ENCODE results near the gene JKAMP.

Gene JKAMP

GRCh38 chr14:59481871-59482540 is 2.3 kb upstream of the JKAMP start:
- DNase-seq: peak; percentile 40

GRCh38 chr14:59482541-59483331 is 1.6 kb upstream of the JKAMP start:
- peak; percentile 15 for DNase-seq

- no peak for DNase-seq
These were observed 954 bp upstream of the JKAMP start for GRCh38 chr14:59483363-59483762.

- no peak for DNase-seq
These were observed 390 bp downstream of the JKAMP start for GRCh38 chr14:59484639-59485175.

GRCh38 chr14:59490756-59491155 is 6.4 kb downstream of the JKAMP start:
- DNase-seq: no peak

GRCh38 chr14:59492384-59492783 is 8.1 kb downstream of the JKAMP start:
- no peak for DNase-seq

GRCh38 chr14:59500732-59501131 is 16.4 kb downstream of the JKAMP start:
- no peak for DNase-seq

GRCh38 chr14:59503256-59503655 is 18.9 kb downstream of the JKAMP start:
- no peak for DNase-seq

- DNase-seq: peak; percentile 26
These were observed 22.9 kb downstream of the JKAMP start for GRCh38 chr14:59507063-59507751.

GRCh38 chr14:59507752-59508103 is 23.4 kb downstream of the JKAMP start:
- DNase-seq: no peak

GRCh38 chr14:59509101-59509500 is 24.8 kb downstream of the JKAMP start:
- no peak for DNase-seq

- no peak for DNase-seq
These were observed 25.7 kb downstream of the JKAMP start for GRCh38 chr14:59510001-59510400.

- no peak for DNase-seq
These were observed 26.6 kb downstream of the JKAMP start for GRCh38 chr14:59510966-59511365.

- no peak for DNase-seq
These were observed 27.7 kb downstream of the JKAMP start for GRCh38 chr14:59511916-59512575.

- DNase-seq: no peak
These were observed 35.9 kb downstream of the JKAMP start for GRCh38 chr14:59520224-59520623.

- DNase-seq: peak; percentile 34
These were observed 44.9 kb downstream of the JKAMP start for GRCh38 chr14:59529189-59529588.

- no peak for DNase-seq
These were observed 46.0 kb downstream of the JKAMP start for GRCh38 chr14:59530349-59530748.

- no peak for DNase-seq
These were observed 48.1 kb downstream of the JKAMP start for GRCh38 chr14:59532419-59532818.

GRCh38 chr14:59534361-59534987 is 50.2 kb downstream of the JKAMP start:
- no peak for DNase-seq

GRCh38 chr14:59537476-59537875 is 53.2 kb downstream of the JKAMP start:
- no peak for DNase-seq

GRCh38 chr14:59538936-59539335 is 54.6 kb downstream of the JKAMP start:
- no peak for DNase-seq

- DNase-seq: no peak
These were observed 56.5 kb downstream of the JKAMP start for GRCh38 chr14:59540852-59541251.

- no peak for DNase-seq
These were observed 57.4 kb downstream of the JKAMP start for GRCh38 chr14:59541731-59542130.

Measured in NCI-H446 treated with DMSO at 0.1 percent for 48 hours (cell line).